Keratinocyte (primary cell): ENCODE data around the gene SQOR. TPM values are rescaled to one million over a fixed set of nuclear protein-coding genes. Genes with fewer than 3 reads are reported as not detected.

ENCODE experiments used
- DNase-seq: peaks from one replicate; pipeline ENCODE4 v3.0.0-alpha.2; 2011; ENCODE audit warnings: low read depth, missing footprints, low spot score
- FAIRE-seq: peaks from 2 replicates; lab custom pipeline; 2011; peaks lifted over from hg19 to GRCh38; lab: Jason Lieb, UNC
- H2AFZ ChIP-seq: 2 replicates; pipeline ENCODE4 v1.6.0; 2012; ENCODE audit warnings: low read length, control low read depth, inconsistent platforms; ENCODE audit not compliant: control insufficient read depth
- H3K27ac ChIP-seq: 2 replicates; pipeline ENCODE4 v1.5.1; 2011; ENCODE audit warnings: low read length; ENCODE audit not compliant: control insufficient read depth, insufficient read depth
- H3K27me3 ChIP-seq: 3 replicates; pipeline ENCODE4 v1.6.0; 2011; ENCODE audit warnings: low read length; ENCODE audit not compliant: control insufficient read depth, insufficient read depth; ENCODE audit errors: extremely low read depth
- H3K36me3 ChIP-seq, 2 experiments: 2 replicates in 1 of 2; 3 replicates in 1 of 2; pipeline ENCODE4 v1.5.1; 2011; ENCODE audit warnings: low read length in 2 of 2, mild to moderate bottlenecking in 1 of 2; ENCODE audit not compliant: control insufficient read depth in 2 of 2, insufficient read depth in 2 of 2; ENCODE audit errors: extremely low read depth in 1 of 2
- H3K4me1 ChIP-seq: 3 replicates; pipeline ENCODE4 v1.5.1; 2011; ENCODE audit warnings: low read length; ENCODE audit not compliant: control insufficient read depth, insufficient read depth; ENCODE audit errors: extremely low read depth
- H3K4me2 ChIP-seq: 3 replicates; pipeline ENCODE4 v1.6.0; 2011; ENCODE audit warnings: low read depth, low read length; ENCODE audit not compliant: control insufficient read depth, insufficient read depth; ENCODE audit errors: extremely low read depth
- H3K4me3 ChIP-seq, 3 experiments: fragments of 200-600 bp in 1 of 3; sonication (generic) in 1 of 3; 2 replicates in 2 of 3; 3 replicates in 1 of 3; pipeline ENCODE4 v1.5.1; 2011 to 2016; ENCODE audit warnings: low read length in 3 of 3, mild to moderate bottlenecking in 3 of 3, control low read depth in 2 of 3, inconsistent platforms in 1 of 3, low read depth in 1 of 3, mixed read lengths in 1 of 3, mixed run types in 1 of 3, moderate library complexity in 1 of 3; ENCODE audit not compliant: control insufficient read depth in 2 of 3, insufficient read depth in 2 of 3; ENCODE audit errors: extremely low read depth in 1 of 3
- H3K79me2 ChIP-seq: 2 replicates; pipeline ENCODE4 v1.6.0; 2012; ENCODE audit warnings: low read length; ENCODE audit not compliant: control insufficient read depth, insufficient read depth
- H3K9ac ChIP-seq: 3 replicates; pipeline ENCODE4 v1.6.0; 2011; ENCODE audit warnings: low read length; ENCODE audit not compliant: control insufficient read depth, insufficient read depth; ENCODE audit errors: extremely low read depth
- H3K9me1 ChIP-seq: 3 replicates; pipeline ENCODE4 v1.6.0; 2011; ENCODE audit warnings: low read length; ENCODE audit not compliant: control insufficient read depth, insufficient read depth; ENCODE audit errors: extremely low read depth
- H3K9me3 ChIP-seq: 2 replicates; pipeline ENCODE4 v1.5.1; 2012; ENCODE audit warnings: low read depth, low read length; ENCODE audit not compliant: control insufficient read depth
- H4K20me1 ChIP-seq: 3 replicates; pipeline ENCODE4 v1.6.0; 2011; ENCODE audit warnings: low read length; ENCODE audit not compliant: control insufficient read depth, insufficient read depth; ENCODE audit errors: extremely low read depth
- EZH2 ChIP-seq: IDR thresholded peaks from one replicate; pipeline ENCODE4 v1.6.1; 2012; ENCODE audit warnings: inconsistent platforms, mild to moderate bottlenecking, low read length, moderate library complexity
- dilution Hi-C: fragments of 300-500 bp; cut with MboI; formaldehyde crosslinking; loops from one replicate; pipeline ENCODE4 v1.7.0; 2020; ENCODE audit warnings: low sequenced_read_pairs; ENCODE audit not compliant: extremely low pct_ligation_motif_present
- polyA plus RNA-seq, 5 experiments: library from polyadenylated mRNA; depleted of rRNA in 3 of 5; stranded (reverse) in 3 of 5; stranded (forward) in 1 of 5; unstranded in 1 of 5; fragments of >200 nt; gene quantifications; 1 replicate in 1 of 5; 2 replicates in 3 of 5; 3 replicates in 1 of 5; pipeline versions ENCODE4 v1.2.1 to v1.2.3, GENCODE V29; 2011 to 2012; ENCODE audit warnings: missing spikeins in 2 of 5, low read depth in 1 of 5, low replicate concordance in 1 of 5
- TF ChIP-seq, protein P1 (sequence below), 3 experiments: IDR thresholded peaks in 1 of 3; conservative IDR thresholded peaks in 1 of 3; optimal IDR thresholded peaks in 1 of 3; 2 replicates in 2 of 3; 3 replicates in 1 of 3; pipeline versions ENCODE3 to v1.5.1; 2011; ENCODE audit warnings: low read length in 3 of 3, mild to moderate bottlenecking in 3 of 3, moderate library complexity in 2 of 3, control low read depth in 1 of 3, inconsistent platforms in 1 of 3; ENCODE audit not compliant: insufficient read depth in 2 of 3; ENCODE audit errors: extremely low read depth in 1 of 3

SQOR gene
- polyA plus RNA-seq, 1 donor (not counting 4 experiments of a cell fraction or from before 2014, with no cell fraction given): 140 TPM

DNA sequence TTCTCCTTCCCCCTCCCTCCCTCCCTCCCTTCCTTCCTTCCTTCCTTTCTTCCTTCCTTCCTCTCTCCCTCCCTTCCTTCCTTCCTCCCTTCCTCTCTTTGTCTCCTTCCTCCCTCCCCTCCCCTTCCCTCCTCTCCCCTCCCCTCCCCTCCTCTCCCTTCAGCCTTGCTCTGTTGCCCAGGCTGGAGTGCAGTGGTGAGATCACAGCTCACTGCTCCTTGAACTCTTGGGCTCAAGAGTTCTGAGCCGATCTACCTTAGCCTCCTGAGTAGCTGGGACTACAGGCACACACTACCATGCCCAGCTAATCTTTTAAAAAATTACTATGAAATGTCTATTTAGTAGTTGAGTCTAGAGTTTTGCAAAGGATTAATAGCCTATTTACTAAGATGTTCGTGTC lies 32.2 kb downstream of the SQOR start:
- peaks cover 9 to 33% of the 10 kb centered on the region in 2 experiments for H3K36me3 ChIP-seq
- FAIRE-seq (no peak), DNase-seq (no peak)
- H3K9me3 ChIP-seq: no peaks in the 10 kb centered on the region
- H3K27ac ChIP-seq: no peak overlapping the region
- dilution Hi-C loops: no loop called here
- no peak overlapping the region for H3K9ac ChIP-seq
- H3K4me3 ChIP-seq: no peak overlapping the region
- no peaks in the 10 kb centered on the region for H3K79me2 ChIP-seq
- no peaks in the 10 kb centered on the region for H4K20me1 ChIP-seq
- H3K4me2 ChIP-seq: no peak overlapping the region
- no peak for TF ChIP-seq EZH2
- TF ChIP-seq, protein P1, sequence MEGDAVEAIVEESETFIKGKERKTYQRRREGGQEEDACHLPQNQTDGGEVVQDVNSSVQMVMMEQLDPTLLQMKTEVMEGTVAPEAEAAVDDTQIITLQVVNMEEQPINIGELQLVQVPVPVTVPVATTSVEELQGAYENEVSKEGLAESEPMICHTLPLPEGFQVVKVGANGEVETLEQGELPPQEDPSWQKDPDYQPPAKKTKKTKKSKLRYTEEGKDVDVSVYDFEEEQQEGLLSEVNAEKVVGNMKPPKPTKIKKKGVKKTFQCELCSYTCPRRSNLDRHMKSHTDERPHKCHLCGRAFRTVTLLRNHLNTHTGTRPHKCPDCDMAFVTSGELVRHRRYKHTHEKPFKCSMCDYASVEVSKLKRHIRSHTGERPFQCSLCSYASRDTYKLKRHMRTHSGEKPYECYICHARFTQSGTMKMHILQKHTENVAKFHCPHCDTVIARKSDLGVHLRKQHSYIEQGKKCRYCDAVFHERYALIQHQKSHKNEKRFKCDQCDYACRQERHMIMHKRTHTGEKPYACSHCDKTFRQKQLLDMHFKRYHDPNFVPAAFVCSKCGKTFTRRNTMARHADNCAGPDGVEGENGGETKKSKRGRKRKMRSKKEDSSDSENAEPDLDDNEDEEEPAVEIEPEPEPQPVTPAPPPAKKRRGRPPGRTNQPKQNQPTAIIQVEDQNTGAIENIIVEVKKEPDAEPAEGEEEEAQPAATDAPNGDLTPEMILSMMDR (optimal IDR thresholded peaks at IDR 0.05 in 1 of 3, IDR thresholded peaks at IDR 0.05 in 1 of 3, conservative IDR thresholded peaks at IDR 0.05 in 1 of 3; ENCODE audit: extremely low read depth in 1 of 3, insufficient read depth in 2 of 3, low read length in 3 of 3): no peak
- no peaks in the 10 kb centered on the region for H3K27me3 ChIP-seq
- H3K9me1 ChIP-seq: no peaks in the 10 kb centered on the region
- H2AFZ ChIP-seq: no peak overlapping the region
- no peaks in the 10 kb centered on the region for H3K4me1 ChIP-seq

DNA sequence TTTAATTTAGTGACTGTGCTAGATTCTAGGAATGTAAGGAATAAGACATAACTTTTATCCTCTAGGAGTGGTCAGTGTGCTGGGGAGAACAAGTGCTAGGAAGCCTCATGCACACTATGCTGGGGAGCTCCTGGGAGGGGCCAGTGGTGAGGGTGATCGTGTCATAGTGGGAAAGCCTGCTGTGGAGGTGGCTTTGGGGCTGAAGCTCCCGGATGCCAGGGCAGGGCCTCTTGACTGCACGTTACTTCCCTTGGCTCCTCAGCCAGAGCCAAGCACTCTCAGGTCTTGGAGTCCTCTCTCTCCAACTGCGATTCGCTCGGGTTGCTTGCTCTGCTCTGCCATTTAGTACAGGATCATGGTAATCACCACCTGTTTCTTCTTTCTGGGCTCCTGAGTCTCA lies 33.6 kb downstream of the SQOR start:
- dilution Hi-C loops: no loop called here
- Histone ChIP-seq H3K79me2 (no peaks in the 10 kb centered on the region), H3K27me3 (no peaks in the 10 kb centered on the region), H3K4me2 (no peak overlapping the region), H3K4me1 (no peaks in the 10 kb centered on the region), H3K27ac (no peak overlapping the region), H3K9ac (no peak overlapping the region), H3K36me3 (peaks cover 10 to 32% of the 10 kb centered on the region in 2 experiments), H2AFZ (no peak overlapping the region), H4K20me1 (no peaks in the 10 kb centered on the region), H3K9me3 (no peaks in the 10 kb centered on the region), H3K9me1 (no peaks in the 10 kb centered on the region), H3K4me3 (no peak overlapping the region)
- no peak for DNase-seq
- no peak for FAIRE-seq
- TF ChIP-seq, protein P1 (optimal IDR thresholded peaks at IDR 0.05 in 1 of 3, IDR thresholded peaks at IDR 0.05 in 1 of 3, conservative IDR thresholded peaks at IDR 0.05 in 1 of 3; ENCODE audit: extremely low read depth in 1 of 3, insufficient read depth in 2 of 3, low read length in 3 of 3): no peak
- no peak for TF ChIP-seq EZH2
